B cell (primary cell): ENCODE measurements around the gene RHPN2. TPM values are rescaled to one million over a fixed set of nuclear protein-coding genes. Genes with fewer than 3 reads are reported as not detected.
"Not testable (repeated sequence)": the region's sequence is repeated elsewhere in the genome, so short reads cannot be mapped to it uniquely, and the experiment has no call there.

Source experiments
- ATAC-seq: fragments of 200-7000 bp; cut with Tn5 transposase; one replicate; pipeline ENCODE4 v1.10.0; 2021; ENCODE audit warnings: low read depth, mild to moderate bottlenecking, moderate number of reproducible peaks, moderate library complexity
- CTCF ChIA-PET: fragments of 350-600 bp; sonication (Branson Sonifier 250); formaldehyde crosslinking; loops from one replicate; lab custom pipeline; 2021; ENCODE audit warnings: antibody characterized with exemption, inconsistent platforms; lab: Charles Lee
- POLR2A ChIA-PET: fragments of 350-600 bp; sonication (Branson Sonifier 250); formaldehyde crosslinking; loops from one replicate; lab custom pipeline; 2021; ENCODE audit warnings: antibody characterized with exemption; lab: Charles Lee
- DNase-seq: peaks from one replicate; pipeline ENCODE4 v3.0.0; 2013
- H2AFZ ChIP-seq: 2 replicates; pipeline ENCODE4 v1.6.1; 2012; ENCODE audit warnings: mild to moderate bottlenecking, low read depth, low read length; ENCODE audit not compliant: insufficient read depth, poor library complexity, severe bottlenecking
- H3K27ac ChIP-seq, 2 donors: 1 replicate in 1 of 2; 2 replicates in 1 of 2; pipeline ENCODE4 v1.5.1; 2012 to 2013; ENCODE audit warnings: low read length in 2 of 2, mild to moderate bottlenecking in 2 of 2, moderate library complexity in 1 of 2
- H3K27me3 ChIP-seq, 4 experiments: fragments of 200-600 bp in 1 of 4; sonication (generic) in 1 of 4; replicated peaks in 1 of 4; 1 replicate in 2 of 4; 2 replicates in 2 of 4; pipeline versions ENCODE4 v1.6.1 to v1.7.0; 2013 to 2016; ENCODE audit warnings: low read length in 3 of 4, mild to moderate bottlenecking in 2 of 4, mixed read lengths in 1 of 4, moderate library complexity in 1 of 4; ENCODE audit not compliant: insufficient read depth in 4 of 4, control insufficient read depth in 3 of 4; ENCODE audit errors: control extremely low read depth in 1 of 4
- H3K36me3 ChIP-seq, 2 experiments: replicated peaks in 1 of 2; 1 replicate in 1 of 2; 2 replicates in 1 of 2; pipeline versions ENCODE4 v1.6.1 to v1.7.1; 2013; ENCODE audit warnings: low read length in 1 of 2; ENCODE audit not compliant: insufficient read depth in 2 of 2, control insufficient read depth in 1 of 2; ENCODE audit errors: control extremely low read depth in 1 of 2, extremely low read depth in 1 of 2
- H3K4me1 ChIP-seq, 2 donors: fragments of 200-600 bp in 1 of 2; sonication (generic) in 1 of 2; 1 replicate in 1 of 2; 2 replicates in 1 of 2; pipeline versions ENCODE4 v1.5.1 to v1.6.1; 2013 to 2017; ENCODE audit warnings: low read length in 2 of 2; ENCODE audit not compliant: control insufficient read depth in 2 of 2, insufficient read depth in 2 of 2
- H3K4me2 ChIP-seq: replicated peaks from 2 replicates; pipeline ENCODE3; 2012; ENCODE audit warnings: mild to moderate bottlenecking, low read depth, low read length; ENCODE audit not compliant: poor library complexity, severe bottlenecking
- H3K4me3 ChIP-seq, 5 experiments: fragments of 200-600 bp in 1 of 5; sonication (generic) in 1 of 5; 1 replicate in 3 of 5; 2 replicates in 2 of 5; pipeline versions ENCODE4 v1.5.1 to v1.7.0; 2011 to 2016; ENCODE audit warnings: low read length in 4 of 5, mild to moderate bottlenecking in 4 of 5, low read depth in 2 of 5, control low read depth in 1 of 5, moderate library complexity in 1 of 5; ENCODE audit not compliant: insufficient read depth in 1 of 5; ENCODE audit errors: control extremely low read depth in 1 of 5, extremely low read depth in 1 of 5
- H3K79me2 ChIP-seq: fragments of 200-600 bp; sonication (generic); one replicate; pipeline ENCODE4 v1.6.0; 2016; ENCODE audit warnings: low read length; ENCODE audit not compliant: control insufficient read depth, insufficient read depth
- H3K9ac ChIP-seq: fragments of 200-600 bp; sonication (generic); 2 replicates; pipeline ENCODE4 v1.6.1; 2017; ENCODE audit warnings: mild to moderate bottlenecking, low read length, moderate library complexity
- H3K9me3 ChIP-seq, 3 donors: one replicate each; pipeline versions ENCODE4 v1.6.1 to v1.7.1; 2013; ENCODE audit warnings: low read length in 2 of 3; ENCODE audit not compliant: control insufficient read depth in 2 of 3, insufficient read depth in 1 of 3; ENCODE audit errors: control extremely low read depth in 1 of 3
- H4K20me1 ChIP-seq: 2 replicates; pipeline ENCODE4 v1.6.0; 2012; ENCODE audit warnings: mild to moderate bottlenecking, low read length; ENCODE audit not compliant: insufficient read depth, control insufficient read depth, poor library complexity, severe bottlenecking
- H3K27ac Mint-ChIP-seq: one replicate; pipeline ENCODE4 v1.8.0; 2021; ENCODE audit warnings: mixed read lengths
- H3K27me3 Mint-ChIP-seq: one replicate; pipeline ENCODE4 v1.8.0; 2021; ENCODE audit warnings: mixed read lengths
- H3K4me1 Mint-ChIP-seq: one replicate; pipeline ENCODE4 v1.8.0; 2021; ENCODE audit warnings: mixed read lengths
- H3K4me3 Mint-ChIP-seq: one replicate; pipeline ENCODE4 v1.8.0; 2021; ENCODE audit warnings: mixed read lengths
- H3K9me3 Mint-ChIP-seq: one replicate; pipeline ENCODE4 v1.8.0; 2022; ENCODE audit warnings: mixed read lengths; ENCODE audit not compliant: insufficient read depth
- EZH2 ChIP-seq: IDR thresholded peaks from 2 replicates; pipeline ENCODE4 v1.6.1; 2012; ENCODE audit warnings: borderline replicate concordance, low read depth, mild to moderate bottlenecking, moderate library complexity, low read length; ENCODE audit not compliant: insufficient read depth, poor library complexity, severe bottlenecking
- WGBS: methylation state at CpG from one replicate; pipeline ENCODE4 v1.1.5; 2013; ENCODE audit warnings: missing lambda C conversion rate; ENCODE audit not compliant: insufficient coverage; 5-methylcytosine and 5-hydroxymethylcytosine counted together
- intact Hi-C: fragments of 100-400 bp; cut with micrococcal nuclease; formaldehyde crosslinking; loops from one replicate; pipeline ENCODE4 v1.10.0; 2022
- polyA plus RNA-seq: library from polyadenylated mRNA; depleted of rRNA; stranded (reverse); fragments of >200 nt; gene quantifications from 2 replicates; pipeline ENCODE4 v1.2.3, GENCODE V29; 2012
- total RNA-seq, 2 donors: library from RNA; stranded (reverse); fragments of 120-200 nt in 1 of 2; gene quantifications; 1 replicate in 1 of 2; 2 replicates in 1 of 2; pipeline versions ENCODE4 v1.2.3 to v1.2.4, GENCODE V29; 2013 to 2022
- TF ChIP-seq, protein P1 (sequence below): fragments of 200-600 bp; IDR thresholded peaks from one replicate; pipeline ENCODE4 v1.8.0; 2022; ENCODE audit warnings: antibody characterized with exemption, mild to moderate bottlenecking

The RHPN2 gene
- total and polyA plus RNA-seq, 2 donors (not counting 1 experiment from before 2014, with no cell fraction given) = 4.9 to 5.5 TPM

GRCh38 chr19:32988724-32989123 is 76.0 kb downstream of the RHPN2 start:
- Histone ChIP-seq H3K9ac (no peak overlapping the region), H3K9me3 (no peaks in the 10 kb centered on the region), H4K20me1 (no peaks in the 10 kb centered on the region), H3K4me2 (no peak overlapping the region), H3K4me3 (no peak overlapping the region), H3K79me2 (no peaks in the 10 kb centered on the region), H3K36me3 (no peaks in the 10 kb centered on the region), H3K4me1 (no peaks in the 10 kb centered on the region), H3K27me3 (no peaks in the 10 kb centered on the region), H3K27ac (no peak overlapping the region), H2AFZ (no peak overlapping the region)
- ATAC-seq (no peak), DNase-seq (no peak)
- ChIA-PET POLR2A (no interaction called here), CTCF (no interaction called here)
- TF ChIP-seq EZH2 = no peak
- TF ChIP-seq, protein P1, sequence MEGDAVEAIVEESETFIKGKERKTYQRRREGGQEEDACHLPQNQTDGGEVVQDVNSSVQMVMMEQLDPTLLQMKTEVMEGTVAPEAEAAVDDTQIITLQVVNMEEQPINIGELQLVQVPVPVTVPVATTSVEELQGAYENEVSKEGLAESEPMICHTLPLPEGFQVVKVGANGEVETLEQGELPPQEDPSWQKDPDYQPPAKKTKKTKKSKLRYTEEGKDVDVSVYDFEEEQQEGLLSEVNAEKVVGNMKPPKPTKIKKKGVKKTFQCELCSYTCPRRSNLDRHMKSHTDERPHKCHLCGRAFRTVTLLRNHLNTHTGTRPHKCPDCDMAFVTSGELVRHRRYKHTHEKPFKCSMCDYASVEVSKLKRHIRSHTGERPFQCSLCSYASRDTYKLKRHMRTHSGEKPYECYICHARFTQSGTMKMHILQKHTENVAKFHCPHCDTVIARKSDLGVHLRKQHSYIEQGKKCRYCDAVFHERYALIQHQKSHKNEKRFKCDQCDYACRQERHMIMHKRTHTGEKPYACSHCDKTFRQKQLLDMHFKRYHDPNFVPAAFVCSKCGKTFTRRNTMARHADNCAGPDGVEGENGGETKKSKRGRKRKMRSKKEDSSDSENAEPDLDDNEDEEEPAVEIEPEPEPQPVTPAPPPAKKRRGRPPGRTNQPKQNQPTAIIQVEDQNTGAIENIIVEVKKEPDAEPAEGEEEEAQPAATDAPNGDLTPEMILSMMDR = no peak
- Mint-ChIP-seq H3K9me3 (no peaks in the 10 kb centered on the region), H3K4me3 (no peak overlapping the region), H3K4me1 (no peaks in the 10 kb centered on the region), H3K27ac (no peak overlapping the region), H3K27me3 (no peaks in the 10 kb centered on the region)
- 64% methylated on average over 1 of the region's 5 CpGs for WGBS
- intact Hi-C loops = no loop called here

DNA sequence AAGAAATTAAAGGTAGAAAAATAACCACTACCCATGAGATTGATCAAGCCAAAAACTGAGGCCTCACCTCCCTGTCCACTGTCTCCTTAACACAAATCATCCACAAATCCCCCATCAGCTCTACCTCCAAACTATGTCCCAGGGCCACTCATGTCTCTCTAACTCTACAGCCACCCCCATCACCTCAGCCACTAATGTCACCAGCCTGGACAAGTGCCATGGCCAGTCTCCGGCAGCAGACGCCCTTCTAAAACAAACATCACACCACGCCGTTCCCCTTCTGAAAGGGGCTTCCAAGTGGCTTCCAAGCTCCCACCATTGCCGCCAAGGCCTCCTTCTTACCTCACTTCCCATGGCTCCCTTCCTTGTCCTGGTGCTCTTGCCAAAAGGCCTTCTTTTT is 76.4 kb downstream of the RHPN2 start:
- H3K4me1 Mint-ChIP-seq, H2AFZ ChIP-seq, H3K27me3 ChIP-seq, H3K27ac Mint-ChIP-seq, H3K9me3 ChIP-seq, H3K4me2 ChIP-seq, DNase-seq, POLR2A ChIA-PET, H3K9ac ChIP-seq, H3K27me3 Mint-ChIP-seq, H3K36me3 ChIP-seq, H3K27ac ChIP-seq, H3K79me2 ChIP-seq, CTCF ChIA-PET, H3K4me3 ChIP-seq, H3K4me3 Mint-ChIP-seq, H3K4me1 ChIP-seq, H4K20me1 ChIP-seq, H3K9me3 Mint-ChIP-seq, ATAC-seq, intact Hi-C loops: not testable (repeated sequence)
- 89% methylated on average over 5 of the region's 5 CpGs for WGBS

DNA sequence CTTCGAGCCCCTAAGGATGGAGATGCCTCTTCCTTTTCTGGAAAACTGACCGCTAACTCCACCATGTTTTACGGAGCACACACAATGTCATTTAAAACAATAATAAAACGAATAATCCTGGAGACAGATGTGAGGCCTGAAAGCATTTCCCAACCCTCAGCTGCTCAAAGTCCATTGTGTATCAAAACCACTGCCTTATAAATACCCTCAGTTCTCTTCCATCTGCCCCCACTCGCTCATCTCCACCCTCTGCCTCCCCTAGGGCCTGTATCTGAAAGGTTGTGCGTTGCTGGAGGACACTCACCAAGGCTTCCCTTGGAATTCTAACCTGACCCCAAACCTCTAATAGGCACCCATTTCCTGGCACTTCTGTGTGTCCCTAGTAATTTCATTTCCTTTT is 82.2 kb downstream of the RHPN2 start:
- H3K4me2 ChIP-seq, intact Hi-C loops, H3K79me2 ChIP-seq, H3K4me3 ChIP-seq, H3K27ac ChIP-seq, H2AFZ ChIP-seq, H3K27ac Mint-ChIP-seq, POLR2A ChIA-PET, H3K4me1 Mint-ChIP-seq, H3K36me3 ChIP-seq, H3K9me3 Mint-ChIP-seq, H3K27me3 Mint-ChIP-seq, H3K27me3 ChIP-seq, H4K20me1 ChIP-seq, ATAC-seq, H3K9me3 ChIP-seq, H3K9ac ChIP-seq, CTCF ChIA-PET, H3K4me1 ChIP-seq, DNase-seq, H3K4me3 Mint-ChIP-seq: not testable (repeated sequence)
- WGBS = 99% methylated on average over 5 of the region's 6 CpGs
